Keratinocyte (primary cell): ENCODE data around the gene G6PC2.

Experiments
- EZH2 ChIP-seq: IDR thresholded peaks from one replicate; pipeline ENCODE4 v1.6.1; 2012; ENCODE audit warnings: inconsistent platforms, mild to moderate bottlenecking, low read length, moderate library complexity
- TF ChIP-seq, protein P1 (sequence below), 3 experiments: IDR thresholded peaks in 1 of 3; conservative IDR thresholded peaks in 1 of 3; optimal IDR thresholded peaks in 1 of 3; 2 replicates in 2 of 3; 3 replicates in 1 of 3; pipeline versions ENCODE3 to v1.5.1; 2011; ENCODE audit warnings: low read length in 3 of 3, mild to moderate bottlenecking in 3 of 3, moderate library complexity in 2 of 3, control low read depth in 1 of 3, inconsistent platforms in 1 of 3; ENCODE audit not compliant: insufficient read depth in 2 of 3; ENCODE audit errors: extremely low read depth in 1 of 3

DNA sequence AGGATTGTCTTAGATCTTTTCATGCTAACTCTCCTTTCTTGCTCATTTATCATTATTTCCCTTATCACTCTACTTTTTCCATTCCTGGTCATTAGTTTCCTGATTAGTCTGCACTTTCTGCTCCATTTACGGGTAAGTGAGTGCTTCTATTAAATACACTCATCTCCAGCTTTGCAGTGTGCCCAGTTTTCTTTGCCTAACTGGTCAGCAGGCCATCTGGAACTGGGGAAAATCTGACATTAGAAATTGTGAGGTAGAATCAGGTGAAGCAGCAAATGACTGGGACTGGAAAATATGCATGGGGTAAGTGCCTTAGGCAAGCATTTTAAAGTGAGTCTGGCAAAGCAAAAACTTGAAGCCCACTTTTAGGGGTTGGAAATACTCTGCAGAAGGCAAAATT, 29.2 kb downstream of the G6PC2 start:
- TF ChIP-seq, protein P1, sequence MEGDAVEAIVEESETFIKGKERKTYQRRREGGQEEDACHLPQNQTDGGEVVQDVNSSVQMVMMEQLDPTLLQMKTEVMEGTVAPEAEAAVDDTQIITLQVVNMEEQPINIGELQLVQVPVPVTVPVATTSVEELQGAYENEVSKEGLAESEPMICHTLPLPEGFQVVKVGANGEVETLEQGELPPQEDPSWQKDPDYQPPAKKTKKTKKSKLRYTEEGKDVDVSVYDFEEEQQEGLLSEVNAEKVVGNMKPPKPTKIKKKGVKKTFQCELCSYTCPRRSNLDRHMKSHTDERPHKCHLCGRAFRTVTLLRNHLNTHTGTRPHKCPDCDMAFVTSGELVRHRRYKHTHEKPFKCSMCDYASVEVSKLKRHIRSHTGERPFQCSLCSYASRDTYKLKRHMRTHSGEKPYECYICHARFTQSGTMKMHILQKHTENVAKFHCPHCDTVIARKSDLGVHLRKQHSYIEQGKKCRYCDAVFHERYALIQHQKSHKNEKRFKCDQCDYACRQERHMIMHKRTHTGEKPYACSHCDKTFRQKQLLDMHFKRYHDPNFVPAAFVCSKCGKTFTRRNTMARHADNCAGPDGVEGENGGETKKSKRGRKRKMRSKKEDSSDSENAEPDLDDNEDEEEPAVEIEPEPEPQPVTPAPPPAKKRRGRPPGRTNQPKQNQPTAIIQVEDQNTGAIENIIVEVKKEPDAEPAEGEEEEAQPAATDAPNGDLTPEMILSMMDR (optimal IDR thresholded peaks at IDR 0.05 in 1 of 3, IDR thresholded peaks at IDR 0.05 in 1 of 3, conservative IDR thresholded peaks at IDR 0.05 in 1 of 3; ENCODE audit: extremely low read depth in 1 of 3, insufficient read depth in 2 of 3, low read length in 3 of 3) = no peak
- TF ChIP-seq EZH2 = no peak
